Measurements from ENCODE around the gene ACSF3.

DNA sequence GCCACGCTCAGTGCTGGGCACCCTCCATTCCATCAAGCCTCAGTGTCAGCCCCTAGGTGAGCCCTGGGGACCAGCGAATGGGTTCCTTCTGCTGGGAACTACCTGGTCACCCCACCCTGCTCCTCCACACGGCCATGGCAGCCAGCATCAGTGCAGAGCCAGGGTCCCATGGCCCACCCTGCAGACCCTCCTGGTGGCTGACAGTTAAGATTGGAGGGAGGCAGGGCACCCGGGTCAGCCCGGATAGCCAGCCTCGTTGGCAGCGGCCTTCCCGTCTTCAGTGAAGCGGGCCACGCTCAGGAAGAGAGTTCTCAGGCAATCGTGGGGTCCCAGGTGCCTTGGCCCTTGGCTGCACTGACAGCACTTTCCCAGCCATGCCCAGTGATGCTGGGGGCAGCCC lies 37.1 kb upstream of the ACSF3 start:
- TF ChIP-seq, protein P1, sequence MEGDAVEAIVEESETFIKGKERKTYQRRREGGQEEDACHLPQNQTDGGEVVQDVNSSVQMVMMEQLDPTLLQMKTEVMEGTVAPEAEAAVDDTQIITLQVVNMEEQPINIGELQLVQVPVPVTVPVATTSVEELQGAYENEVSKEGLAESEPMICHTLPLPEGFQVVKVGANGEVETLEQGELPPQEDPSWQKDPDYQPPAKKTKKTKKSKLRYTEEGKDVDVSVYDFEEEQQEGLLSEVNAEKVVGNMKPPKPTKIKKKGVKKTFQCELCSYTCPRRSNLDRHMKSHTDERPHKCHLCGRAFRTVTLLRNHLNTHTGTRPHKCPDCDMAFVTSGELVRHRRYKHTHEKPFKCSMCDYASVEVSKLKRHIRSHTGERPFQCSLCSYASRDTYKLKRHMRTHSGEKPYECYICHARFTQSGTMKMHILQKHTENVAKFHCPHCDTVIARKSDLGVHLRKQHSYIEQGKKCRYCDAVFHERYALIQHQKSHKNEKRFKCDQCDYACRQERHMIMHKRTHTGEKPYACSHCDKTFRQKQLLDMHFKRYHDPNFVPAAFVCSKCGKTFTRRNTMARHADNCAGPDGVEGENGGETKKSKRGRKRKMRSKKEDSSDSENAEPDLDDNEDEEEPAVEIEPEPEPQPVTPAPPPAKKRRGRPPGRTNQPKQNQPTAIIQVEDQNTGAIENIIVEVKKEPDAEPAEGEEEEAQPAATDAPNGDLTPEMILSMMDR (conservative IDR thresholded peaks at IDR 0.05; ENCODE audit: low read length) = no peak
- TF ChIP-seq EZH2phosphoT487 (IDR thresholded peaks at IDR 0.05; ENCODE audit: borderline replicate concordance, low read depth, low read length) = no peak
